ENCODE measurements around the gene ZNF511.

- no peak for TF ChIP-seq POLR2AphosphoS5 (IDR thresholded peaks at IDR 0.05; ENCODE audit: borderline replicate concordance, low read depth, low read length)
- no peak for TF ChIP-seq EZH2 (IDR thresholded peaks at IDR 0.05)
- TF ChIP-seq FOXP2 (optimal IDR thresholded peaks at IDR 0.05; ENCODE audit: control extremely low read depth, extremely low read length, insufficient read depth), result no peak
Measured at GRCh38 chr10:133338080-133339071, 29.7 kb downstream of the ZNF511 start.

All from SK-N-MC (cell line).